ENCODE data around the gene MYO1B.

Gene MYO1B

DNA sequence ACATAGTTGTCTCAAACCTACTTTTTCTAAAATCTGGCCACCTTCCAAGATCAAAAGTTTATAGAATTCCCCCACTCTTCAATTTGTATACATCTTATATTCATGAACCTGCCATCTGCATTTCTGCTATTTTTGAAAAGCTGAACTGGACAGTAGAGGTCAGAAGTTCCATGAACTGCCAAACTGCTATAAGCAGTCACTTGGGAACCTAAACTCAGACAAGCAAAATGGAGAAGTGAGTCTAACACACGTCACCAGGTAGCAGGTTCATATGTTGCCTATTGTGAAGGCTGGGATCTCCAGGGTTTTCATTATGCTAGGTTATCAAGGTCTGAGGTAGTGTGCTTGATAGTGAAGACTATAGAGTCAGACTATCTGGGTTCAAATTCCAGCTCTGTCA is 2.0 kb upstream of the MYO1B start:
- no peaks in the 10 kb centered on the region for H3K36me3 ChIP-seq (ENCODE audit: control insufficient read depth, insufficient read depth, low read length)
- no peaks in the 10 kb centered on the region for H3K9me3 ChIP-seq (ENCODE audit: control insufficient read depth, low read length)
- no peak overlapping the region for H3K4me3 ChIP-seq (ENCODE audit: insufficient read depth, low read depth, low read length)
- peaks cover 13% of the 10 kb centered on the region for H3K4me1 ChIP-seq (ENCODE audit: control insufficient read depth, insufficient read depth, low read length)
- no peaks in the 10 kb centered on the region for H3K27me3 ChIP-seq (ENCODE audit: control insufficient read depth, insufficient read depth, low read length, poor library complexity, severe bottlenecking)
- WGBS, 2 experiments, result 100% methylated on average over 1 of the region's 1 CpG
- H3K27ac ChIP-seq (ENCODE audit: insufficient read depth, low read depth, low read length, poor library complexity, severe bottlenecking), result no peak overlapping the region

DNA sequence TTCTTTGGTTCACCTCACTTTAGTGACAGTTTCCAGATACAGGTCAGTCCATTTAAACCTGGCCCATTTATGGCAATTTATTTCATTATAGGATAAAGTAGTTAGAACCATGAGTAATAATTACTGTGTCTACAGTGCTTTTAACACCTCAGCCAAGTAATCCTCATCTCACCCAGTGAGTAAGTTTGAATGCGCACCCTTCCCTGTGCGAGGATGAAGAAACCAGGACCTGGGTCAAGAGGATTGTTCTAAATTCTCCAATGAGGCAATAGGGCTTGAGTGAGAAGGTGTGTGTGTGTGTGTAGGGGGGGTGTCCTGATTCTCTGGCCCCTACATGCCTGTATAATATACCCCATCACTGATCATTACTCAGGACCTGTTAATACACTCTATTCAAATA is 854 bp upstream of the MYO1B start:
- Histone ChIP-seq H3K27ac (ENCODE audit: insufficient read depth, low read depth, low read length, poor library complexity, severe bottlenecking) (no peak overlapping the region), H3K27me3 (ENCODE audit: control insufficient read depth, insufficient read depth, low read length, poor library complexity, severe bottlenecking) (no peaks in the 10 kb centered on the region), H3K4me3 (ENCODE audit: insufficient read depth, low read depth, low read length) (no peak overlapping the region), H3K4me1 (ENCODE audit: control insufficient read depth, insufficient read depth, low read length) (peaks cover 13% of the 10 kb centered on the region), H3K9me3 (ENCODE audit: control insufficient read depth, low read length) (no peaks in the 10 kb centered on the region), H3K36me3 (ENCODE audit: control insufficient read depth, insufficient read depth, low read length) (no peaks in the 10 kb centered on the region)
- WGBS, 2 experiments, result 89 to 92% methylated on average over 2 of the region's 2 CpGs

DNA sequence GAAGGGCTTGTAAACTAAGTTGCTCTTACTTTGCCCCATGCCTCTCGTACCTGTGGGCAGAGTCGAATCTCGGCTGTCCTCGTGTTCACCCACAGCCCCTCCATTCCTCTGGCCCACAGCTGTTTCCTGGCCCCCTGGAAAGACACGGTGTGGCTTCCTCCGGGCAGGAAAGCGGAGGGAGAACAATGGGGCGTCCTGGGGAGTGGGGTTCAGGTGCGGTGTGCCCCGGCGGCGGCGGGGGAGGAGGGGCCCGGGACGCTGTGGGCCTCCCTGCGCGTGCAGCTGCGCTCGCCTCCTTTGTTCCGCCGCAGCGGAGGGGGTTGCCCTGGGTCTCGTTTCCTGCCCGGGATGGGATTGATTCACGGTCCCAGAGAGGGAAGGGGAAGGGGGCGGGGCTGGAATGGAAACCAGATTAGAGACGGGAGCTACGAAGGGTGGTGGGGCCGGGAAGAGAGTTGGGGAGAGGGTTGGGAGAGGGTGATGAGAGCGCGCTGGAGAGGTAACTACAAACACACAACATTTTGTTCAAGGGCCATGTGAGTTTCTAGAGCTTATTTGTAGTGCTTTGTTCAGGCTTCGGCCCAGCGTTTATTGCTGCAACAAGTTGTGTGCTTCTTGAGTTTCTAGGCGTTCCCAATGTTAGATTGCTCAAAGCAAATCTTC is 796 bp downstream of the MYO1B start:
- Histone ChIP-seq H3K4me3 (ENCODE audit: insufficient read depth, low read depth, low read length) (peak overlapping the region; percentile 84), H3K36me3 (ENCODE audit: control insufficient read depth, insufficient read depth, low read length) (no peaks in the 10 kb centered on the region), H3K27me3 (ENCODE audit: control insufficient read depth, insufficient read depth, low read length, poor library complexity, severe bottlenecking) (no peaks in the 10 kb centered on the region), H3K9me3 (ENCODE audit: control insufficient read depth, low read length) (no peaks in the 10 kb centered on the region), H3K27ac (ENCODE audit: insufficient read depth, low read depth, low read length, poor library complexity, severe bottlenecking) (peak overlapping the region; percentile 98), H3K4me1 (ENCODE audit: control insufficient read depth, insufficient read depth, low read length) (peaks cover 23% of the 10 kb centered on the region)
- WGBS, 2 experiments, result 1% methylated on average over 33 to 34 of the region's 34 CpGs

DNA sequence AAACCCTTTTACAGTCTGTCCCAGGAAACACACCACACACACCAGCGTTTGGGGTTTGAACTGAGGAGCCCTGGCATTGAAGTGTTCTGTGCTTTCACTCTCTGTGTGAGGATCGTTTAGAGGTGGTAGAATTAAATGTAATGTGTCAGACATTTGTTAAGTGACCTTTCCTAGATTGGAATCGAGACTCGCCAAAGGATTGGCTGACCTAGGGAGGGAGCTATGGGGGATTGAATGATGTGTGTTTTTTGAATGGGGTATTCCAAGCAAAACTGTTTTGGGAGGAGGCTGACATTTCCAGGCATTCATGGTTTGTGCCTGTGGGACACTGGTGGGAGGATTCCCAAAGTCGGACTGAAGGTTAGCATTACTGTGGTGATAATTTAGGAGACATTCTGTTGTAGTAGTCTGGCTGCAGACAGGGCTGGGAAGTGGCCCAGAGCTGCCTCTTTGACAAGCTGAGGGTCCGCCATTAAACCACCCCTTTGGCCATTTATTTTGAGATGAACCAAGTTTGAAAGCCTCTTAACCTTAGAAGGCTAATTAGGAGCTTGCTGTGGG is 1.7 kb downstream of the MYO1B start:
- no peak overlapping the region for H3K27ac ChIP-seq (ENCODE audit: insufficient read depth, low read depth, low read length, poor library complexity, severe bottlenecking)
- H3K27me3 ChIP-seq (ENCODE audit: control insufficient read depth, insufficient read depth, low read length, poor library complexity, severe bottlenecking), result no peaks in the 10 kb centered on the region
- H3K4me1 ChIP-seq (ENCODE audit: control insufficient read depth, insufficient read depth, low read length), result peaks cover 29% of the 10 kb centered on the region
- H3K36me3 ChIP-seq (ENCODE audit: control insufficient read depth, insufficient read depth, low read length), result no peaks in the 10 kb centered on the region
- peak overlapping the region; percentile 84 for H3K4me3 ChIP-seq (ENCODE audit: insufficient read depth, low read depth, low read length)
- no peaks in the 10 kb centered on the region for H3K9me3 ChIP-seq (ENCODE audit: control insufficient read depth, low read length)
- 45 to 47% methylated on average over 6 of the region's 6 CpGs for WGBS, 2 experiments

DNA sequence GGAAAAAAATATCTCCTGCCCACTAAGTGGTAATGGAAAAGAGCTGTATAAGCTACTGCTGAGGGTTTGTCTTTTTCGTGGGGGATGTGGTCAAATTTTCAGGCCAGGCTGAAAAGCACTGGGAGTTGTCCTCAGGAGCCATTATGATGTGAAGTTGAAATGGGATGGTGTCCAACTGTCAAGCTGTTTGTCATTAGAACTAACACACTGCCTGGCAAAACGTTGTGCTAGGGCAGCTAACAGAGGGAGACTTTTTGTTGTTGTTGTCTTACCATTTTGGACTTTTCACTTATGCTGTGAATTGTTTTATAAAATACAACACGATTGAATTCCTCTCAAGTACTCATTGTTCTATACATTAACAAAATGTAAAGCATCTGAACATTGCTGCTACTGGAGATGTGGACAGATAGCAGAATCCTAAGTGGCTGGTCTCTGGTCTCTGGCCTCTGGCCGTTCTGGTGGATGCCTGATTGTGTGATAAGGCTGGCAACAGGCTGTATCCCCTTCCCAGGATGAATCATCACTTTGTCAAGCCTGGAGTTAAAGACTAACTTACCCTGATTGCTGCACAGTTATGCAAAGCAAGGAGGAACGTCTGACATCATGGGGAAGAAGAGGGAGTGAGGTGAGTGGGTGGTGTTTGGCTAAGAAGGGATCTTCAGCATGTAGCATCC is 2.3 kb downstream of the MYO1B start:
- 39 to 55% methylated on average over 4 to 5 of the region's 5 CpGs for WGBS, 2 experiments
- no peaks in the 10 kb centered on the region for H3K36me3 ChIP-seq (ENCODE audit: control insufficient read depth, insufficient read depth, low read length)
- no peaks in the 10 kb centered on the region for H3K27me3 ChIP-seq (ENCODE audit: control insufficient read depth, insufficient read depth, low read length, poor library complexity, severe bottlenecking)
- H3K4me1 ChIP-seq (ENCODE audit: control insufficient read depth, insufficient read depth, low read length), result peaks cover 30% of the 10 kb centered on the region
- H3K4me3 ChIP-seq (ENCODE audit: insufficient read depth, low read depth, low read length), result peak overlapping the region; percentile 4
- no peak overlapping the region for H3K27ac ChIP-seq (ENCODE audit: insufficient read depth, low read depth, low read length, poor library complexity, severe bottlenecking)
- H3K9me3 ChIP-seq (ENCODE audit: control insufficient read depth, low read length), result no peaks in the 10 kb centered on the region

DNA sequence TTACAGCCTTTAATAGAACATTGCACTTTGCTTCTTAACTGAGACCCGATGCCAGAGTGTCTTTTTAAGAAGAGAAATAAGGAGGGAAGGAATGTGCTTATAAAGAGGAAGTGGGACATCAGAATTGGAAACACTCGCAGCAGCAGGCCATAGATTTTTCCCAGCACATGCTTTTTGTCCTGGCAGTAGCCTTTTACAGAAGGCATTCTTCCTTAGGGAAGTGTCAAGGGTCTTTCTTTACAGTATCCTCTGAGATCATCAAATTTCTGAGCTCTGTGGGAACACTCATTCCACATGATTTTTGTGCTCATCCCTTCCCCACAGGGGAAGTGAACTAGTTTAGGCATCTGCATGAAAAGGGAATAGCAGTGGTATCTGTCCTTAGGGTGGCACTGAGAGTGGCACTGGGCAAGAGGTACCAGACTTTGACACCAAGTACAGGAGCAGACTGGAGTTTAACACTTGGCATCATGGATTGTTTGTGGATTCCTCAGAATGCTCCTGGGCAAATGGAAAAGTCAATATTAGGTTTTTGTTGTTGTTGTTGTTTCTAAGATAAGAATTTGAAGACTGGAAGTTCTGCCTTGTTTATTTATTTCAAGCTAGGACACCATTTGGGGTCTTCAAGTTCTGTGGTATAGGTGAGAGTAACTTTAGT is 4.1 kb downstream of the MYO1B start:
- Histone ChIP-seq H3K4me1 (ENCODE audit: control insufficient read depth, insufficient read depth, low read length) (peaks cover 38% of the 10 kb centered on the region), H3K27ac (ENCODE audit: insufficient read depth, low read depth, low read length, poor library complexity, severe bottlenecking) (no peak overlapping the region), H3K9me3 (ENCODE audit: control insufficient read depth, low read length) (no peaks in the 10 kb centered on the region), H3K4me3 (ENCODE audit: insufficient read depth, low read depth, low read length) (no peak overlapping the region), H3K27me3 (ENCODE audit: control insufficient read depth, insufficient read depth, low read length, poor library complexity, severe bottlenecking) (no peaks in the 10 kb centered on the region), H3K36me3 (ENCODE audit: control insufficient read depth, insufficient read depth, low read length) (no peaks in the 10 kb centered on the region)
- 55 to 82% methylated on average over 2 of the region's 2 CpGs for WGBS, 2 experiments

DNA sequence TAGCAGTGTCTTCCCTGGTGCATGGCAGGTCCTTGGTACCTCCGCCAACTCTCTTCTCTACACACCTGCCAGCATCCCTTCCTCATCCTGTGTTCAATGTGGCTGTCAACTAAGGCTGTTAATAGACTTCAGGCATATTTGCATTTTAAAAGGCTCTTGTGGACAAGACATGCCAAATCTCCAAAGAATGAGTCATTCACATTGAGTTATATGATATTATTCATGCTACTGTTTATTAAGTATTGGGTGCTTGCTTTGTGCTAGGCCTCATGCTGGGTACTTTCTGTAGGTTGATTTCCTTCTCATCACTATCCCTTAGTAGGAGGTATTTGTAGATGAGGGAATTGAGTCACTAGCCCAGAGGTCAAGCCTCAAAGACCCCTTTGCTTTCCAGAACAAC is 5.2 kb downstream of the MYO1B start:
- Histone ChIP-seq H3K27ac (ENCODE audit: insufficient read depth, low read depth, low read length, poor library complexity, severe bottlenecking) (no peak overlapping the region), H3K36me3 (ENCODE audit: control insufficient read depth, insufficient read depth, low read length) (no peaks in the 10 kb centered on the region), H3K9me3 (ENCODE audit: control insufficient read depth, low read length) (no peaks in the 10 kb centered on the region), H3K4me3 (ENCODE audit: insufficient read depth, low read depth, low read length) (no peak overlapping the region), H3K4me1 (ENCODE audit: control insufficient read depth, insufficient read depth, low read length) (peaks cover 44% of the 10 kb centered on the region), H3K27me3 (ENCODE audit: control insufficient read depth, insufficient read depth, low read length, poor library complexity, severe bottlenecking) (no peaks in the 10 kb centered on the region)
- WGBS, 2 experiments, result 94 to 100% methylated on average over 1 of the region's 1 CpG

DNA sequence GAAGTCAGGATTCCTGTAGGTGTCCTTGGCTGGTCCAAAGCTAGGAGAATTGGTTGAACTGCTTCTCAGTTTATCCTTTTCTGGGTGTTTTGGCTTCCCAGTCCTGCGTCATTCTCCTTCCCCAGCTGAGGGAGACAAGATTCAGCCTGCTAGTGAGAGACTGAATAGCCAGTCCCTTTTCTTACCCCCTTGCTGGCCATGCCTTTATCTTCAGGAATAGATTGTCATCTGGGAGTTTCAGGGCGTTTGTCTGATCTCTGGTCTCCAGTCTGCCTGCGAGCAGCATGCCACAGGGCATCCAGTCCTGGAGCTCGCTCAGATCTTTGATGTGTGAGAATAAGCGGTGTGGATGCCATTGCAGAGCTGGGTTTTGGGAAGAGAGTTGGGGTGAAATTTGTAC is 5.8 kb downstream of the MYO1B start:
- H3K27me3 ChIP-seq (ENCODE audit: control insufficient read depth, insufficient read depth, low read length, poor library complexity, severe bottlenecking), result no peaks in the 10 kb centered on the region
- no peak overlapping the region for H3K4me3 ChIP-seq (ENCODE audit: insufficient read depth, low read depth, low read length)
- WGBS, 2 experiments, result 67 to 76% methylated on average over 5 of the region's 5 CpGs
- no peaks in the 10 kb centered on the region for H3K9me3 ChIP-seq (ENCODE audit: control insufficient read depth, low read length)
- peaks cover 49% of the 10 kb centered on the region for H3K4me1 ChIP-seq (ENCODE audit: control insufficient read depth, insufficient read depth, low read length)
- no peak overlapping the region for H3K27ac ChIP-seq (ENCODE audit: insufficient read depth, low read depth, low read length, poor library complexity, severe bottlenecking)
- no peaks in the 10 kb centered on the region for H3K36me3 ChIP-seq (ENCODE audit: control insufficient read depth, insufficient read depth, low read length)

DNA sequence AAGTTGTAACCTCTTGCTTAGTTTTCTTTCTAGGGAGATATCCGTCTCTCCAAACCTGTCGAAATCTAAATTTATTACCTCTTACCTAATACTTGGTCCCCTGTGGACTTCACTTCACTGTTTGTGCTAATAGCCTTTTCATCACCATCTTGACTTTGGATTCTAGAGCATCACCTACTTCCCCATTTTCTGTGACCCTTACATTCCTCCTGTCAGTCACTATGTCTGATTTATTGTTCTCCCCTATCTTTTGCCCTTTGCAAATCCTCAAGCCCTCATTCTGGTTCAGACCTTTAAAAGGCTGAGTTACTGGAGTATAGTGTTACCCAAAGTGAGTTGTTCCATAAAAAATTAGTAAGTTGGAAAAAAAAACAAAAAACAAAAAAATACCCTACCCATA is 7.5 kb downstream of the MYO1B start:
- H3K9me3 ChIP-seq (ENCODE audit: control insufficient read depth, low read length), result no peaks in the 10 kb centered on the region
- H3K4me1 ChIP-seq (ENCODE audit: control insufficient read depth, insufficient read depth, low read length), result peaks cover 41% of the 10 kb centered on the region
- no peaks in the 10 kb centered on the region for H3K27me3 ChIP-seq (ENCODE audit: control insufficient read depth, insufficient read depth, low read length, poor library complexity, severe bottlenecking)
- H3K4me3 ChIP-seq (ENCODE audit: insufficient read depth, low read depth, low read length), result no peak overlapping the region
- WGBS, 2 experiments, result 81 to 87% methylated on average over 2 of the region's 2 CpGs
- no peak overlapping the region for H3K27ac ChIP-seq (ENCODE audit: insufficient read depth, low read depth, low read length, poor library complexity, severe bottlenecking)
- H3K36me3 ChIP-seq (ENCODE audit: control insufficient read depth, insufficient read depth, low read length), result no peaks in the 10 kb centered on the region

DNA sequence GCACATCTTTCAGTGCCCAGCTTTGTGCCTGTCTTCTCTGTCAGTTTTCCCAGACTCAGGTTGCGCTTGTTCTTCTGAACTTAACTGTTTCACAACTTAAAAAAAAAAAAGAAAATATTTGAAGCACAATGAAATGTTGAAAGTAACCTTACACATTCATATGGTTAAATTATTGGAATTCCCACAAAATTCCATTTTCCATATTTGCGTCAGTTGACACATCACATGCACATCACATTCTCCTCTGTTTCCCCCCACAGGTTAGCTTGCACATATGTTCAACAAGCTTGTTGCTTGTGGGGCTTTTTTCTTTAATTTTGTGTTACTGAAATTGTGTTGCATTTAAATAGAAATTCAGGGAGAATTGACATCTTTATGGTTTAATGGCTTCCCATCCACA is 8.3 kb downstream of the MYO1B start:
- no peak overlapping the region for H3K4me3 ChIP-seq (ENCODE audit: insufficient read depth, low read depth, low read length)
- H3K27me3 ChIP-seq (ENCODE audit: control insufficient read depth, insufficient read depth, low read length, poor library complexity, severe bottlenecking), result no peaks in the 10 kb centered on the region
- H3K27ac ChIP-seq (ENCODE audit: insufficient read depth, low read depth, low read length, poor library complexity, severe bottlenecking), result no peak overlapping the region
- H3K4me1 ChIP-seq (ENCODE audit: control insufficient read depth, insufficient read depth, low read length), result peaks cover 40% of the 10 kb centered on the region
- H3K36me3 ChIP-seq (ENCODE audit: control insufficient read depth, insufficient read depth, low read length), result no peaks in the 10 kb centered on the region
- WGBS, 2 experiments, result 88 to 98% methylated on average over 1 to 2 of the region's 2 CpGs
- H3K9me3 ChIP-seq (ENCODE audit: control insufficient read depth, low read length), result no peaks in the 10 kb centered on the region

All from ectodermal cell (in vitro differentiated cells).